ENCODE results near the gene DUOX2. TPM values are rescaled to one million over a fixed set of nuclear protein-coding genes. Genes with fewer than 3 reads are reported as not detected.

DUOX2 gene
- total RNA-seq, 1 experiment from 2014 or later, result not detected

DNA sequence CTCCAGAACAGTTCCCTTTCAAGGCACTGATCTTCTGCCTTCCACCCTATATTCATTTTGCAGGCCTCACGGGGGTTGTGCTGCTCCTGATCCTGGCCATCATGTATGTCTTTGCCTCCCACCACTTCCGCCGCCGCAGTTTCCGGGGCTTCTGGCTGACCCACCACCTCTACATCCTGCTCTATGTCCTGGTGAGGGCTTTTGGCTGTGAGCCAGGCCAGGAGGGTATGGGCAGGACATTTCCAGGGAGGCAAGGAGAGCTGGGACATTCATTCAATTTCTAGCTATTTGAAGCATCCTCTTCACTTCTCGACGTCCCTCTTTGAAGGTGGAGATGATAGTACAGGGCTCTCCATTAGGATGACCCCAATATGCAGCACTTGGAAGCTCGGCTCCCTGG, 41.8 kb upstream of the DUOX2 start:
- Histone ChIP-seq H3K36me3 (ENCODE audit: low read depth) (no peaks in the 10 kb centered on the region), H3K4me3 (no peak overlapping the region), H3K4me2 (no peak overlapping the region), H3K27me3 (ENCODE audit: insufficient read depth, low read depth) (no peaks in the 10 kb centered on the region), H3K4me1 (replicated peaks; ENCODE audit: insufficient read depth) (peaks cover 7% of the 10 kb centered on the region; the same call in 1 of the 2 replicates), H3K9me3 (ENCODE audit: insufficient read depth, low read depth) (no peaks in the 10 kb centered on the region), H3F3A (ENCODE audit: insufficient read depth, low read depth) (no peaks in the 10 kb centered on the region), H3K27ac (no peak overlapping the region), H3K9me2 (ENCODE audit: insufficient read depth) (no peaks in the 10 kb centered on the region), H2AFZ (no peak overlapping the region), H3K79me2 (ENCODE audit: low read depth) (no peaks in the 10 kb centered on the region), H4K20me1 (ENCODE audit: insufficient read depth) (no peaks in the 10 kb centered on the region)
- BruUV-seq (replicated peaks), result no TSS peak
- CTCF ChIA-PET, result no interaction called here
- no peak for DNase-seq
- TF ChIP-seq, protein P1, sequence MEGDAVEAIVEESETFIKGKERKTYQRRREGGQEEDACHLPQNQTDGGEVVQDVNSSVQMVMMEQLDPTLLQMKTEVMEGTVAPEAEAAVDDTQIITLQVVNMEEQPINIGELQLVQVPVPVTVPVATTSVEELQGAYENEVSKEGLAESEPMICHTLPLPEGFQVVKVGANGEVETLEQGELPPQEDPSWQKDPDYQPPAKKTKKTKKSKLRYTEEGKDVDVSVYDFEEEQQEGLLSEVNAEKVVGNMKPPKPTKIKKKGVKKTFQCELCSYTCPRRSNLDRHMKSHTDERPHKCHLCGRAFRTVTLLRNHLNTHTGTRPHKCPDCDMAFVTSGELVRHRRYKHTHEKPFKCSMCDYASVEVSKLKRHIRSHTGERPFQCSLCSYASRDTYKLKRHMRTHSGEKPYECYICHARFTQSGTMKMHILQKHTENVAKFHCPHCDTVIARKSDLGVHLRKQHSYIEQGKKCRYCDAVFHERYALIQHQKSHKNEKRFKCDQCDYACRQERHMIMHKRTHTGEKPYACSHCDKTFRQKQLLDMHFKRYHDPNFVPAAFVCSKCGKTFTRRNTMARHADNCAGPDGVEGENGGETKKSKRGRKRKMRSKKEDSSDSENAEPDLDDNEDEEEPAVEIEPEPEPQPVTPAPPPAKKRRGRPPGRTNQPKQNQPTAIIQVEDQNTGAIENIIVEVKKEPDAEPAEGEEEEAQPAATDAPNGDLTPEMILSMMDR (conservative IDR thresholded peaks at IDR 0.05), result no peak
- TF ChIP-seq EZH2 (IDR thresholded peaks at IDR 0.05; ENCODE audit: low read depth), result no peak
- POLR2A ChIA-PET (ENCODE audit: unreplicated experiment), result no interaction called here
- intact Hi-C loops (cut with micrococcal nuclease; ENCODE audit: unreplicated experiment), result no loop called here

DNA sequence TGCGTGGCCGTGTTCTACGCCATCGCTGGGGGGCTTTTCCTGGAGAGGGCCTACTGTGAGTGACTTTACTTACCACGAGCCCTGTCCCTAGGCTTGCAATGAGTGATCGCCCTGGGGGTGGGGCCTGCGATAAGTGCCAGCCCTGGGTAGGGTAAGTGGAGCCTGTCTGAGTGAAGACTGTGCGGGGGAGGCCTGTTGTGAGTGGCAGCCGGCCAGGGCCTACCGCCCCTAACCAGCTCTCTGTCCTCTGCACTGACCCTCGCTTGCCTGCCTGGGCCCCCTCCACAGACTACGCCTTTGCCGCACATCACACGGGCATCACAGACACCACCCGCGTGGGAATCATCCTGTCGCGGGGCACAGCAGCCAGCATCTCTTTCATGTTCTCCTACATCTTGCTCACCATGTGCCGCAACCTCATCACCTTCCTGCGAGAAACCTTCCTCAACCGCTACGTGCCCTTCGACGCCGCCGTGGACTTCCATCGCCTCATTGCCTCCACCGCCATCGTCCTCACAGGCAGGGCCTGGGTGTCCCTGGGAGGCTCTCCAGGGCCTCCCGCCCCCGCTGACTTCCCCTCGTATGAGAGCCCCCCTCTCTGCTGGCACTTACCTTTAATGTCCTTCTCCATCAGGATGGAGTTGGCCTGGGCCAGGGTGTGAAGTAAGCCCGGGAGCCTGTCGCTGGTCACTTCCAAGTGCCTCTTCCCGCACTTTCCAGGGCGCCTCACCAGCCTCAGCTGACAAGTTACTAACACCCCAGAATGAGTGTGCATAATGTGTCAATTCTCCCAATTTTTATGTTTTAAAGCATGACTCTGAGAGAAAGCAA, 38.2 kb upstream of the DUOX2 start:
- ChIA-PET CTCF (interaction anchor here (0.7 kb wide), 1 partner anchor 11 kb away, joined by 17 read pairs; no protein-coding TSS in a partner anchor), POLR2A (ENCODE audit: unreplicated experiment) (no interaction called here)
- Histone ChIP-seq H3K4me1 (replicated peaks; ENCODE audit: insufficient read depth) (peaks cover under 1% of the 10 kb centered on the region), H3K79me2 (ENCODE audit: low read depth) (no peaks in the 10 kb centered on the region), H3K9me2 (ENCODE audit: insufficient read depth) (no peaks in the 10 kb centered on the region), H3K27me3 (ENCODE audit: insufficient read depth, low read depth) (no peaks in the 10 kb centered on the region), H2AFZ (no peak overlapping the region), H3K4me3 (no peak overlapping the region), H4K20me1 (ENCODE audit: insufficient read depth) (no peaks in the 10 kb centered on the region), H3K4me2 (no peak overlapping the region), H3K27ac (no peak overlapping the region), H3K36me3 (ENCODE audit: low read depth) (no peaks in the 10 kb centered on the region), H3K9me3 (ENCODE audit: insufficient read depth, low read depth) (no peaks in the 10 kb centered on the region), H3F3A (ENCODE audit: insufficient read depth, low read depth) (no peaks in the 10 kb centered on the region)
- intact Hi-C loops (cut with micrococcal nuclease; ENCODE audit: unreplicated experiment), result no loop called here
- no TSS peak for BruUV-seq (replicated peaks)
- no peak for TF ChIP-seq EZH2 (IDR thresholded peaks at IDR 0.05; ENCODE audit: low read depth)
- TF ChIP-seq, protein P1 (conservative IDR thresholded peaks at IDR 0.05), result no peak
- DNase-seq, result no peak

DNA sequence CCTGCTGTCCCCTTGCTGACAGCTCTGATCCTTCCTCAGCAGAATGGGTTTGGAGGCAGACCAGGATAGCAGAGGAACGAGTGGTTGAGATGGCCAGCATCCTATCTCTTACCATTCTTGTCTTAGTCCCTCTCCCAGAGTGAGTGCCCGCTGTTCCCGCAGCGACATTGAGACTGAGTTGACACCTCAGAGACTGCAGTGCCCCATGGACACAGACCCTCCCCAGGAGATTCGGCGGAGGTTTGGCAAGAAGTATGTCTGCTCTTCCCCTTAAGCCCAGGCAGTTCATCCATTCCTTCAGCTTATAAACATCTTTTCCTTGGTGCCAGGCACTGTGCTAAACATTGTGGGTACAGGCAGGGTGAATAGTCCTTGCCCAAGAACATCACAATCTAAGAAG, 37.0 kb upstream of the DUOX2 start:
- H3K36me3 ChIP-seq (ENCODE audit: low read depth), result no peaks in the 10 kb centered on the region
- H3K27ac ChIP-seq, result no peak overlapping the region
- BruUV-seq (replicated peaks), result no TSS peak
- POLR2A ChIA-PET (ENCODE audit: unreplicated experiment), result interaction anchor here (0.6 kb wide), 1 partner anchor 100 kb away, joined by 3 read pairs; no protein-coding TSS in a partner anchor
- no peaks in the 10 kb centered on the region for H3K27me3 ChIP-seq (ENCODE audit: insufficient read depth, low read depth)
- no peaks in the 10 kb centered on the region for H4K20me1 ChIP-seq (ENCODE audit: insufficient read depth)
- H3K9me3 ChIP-seq (ENCODE audit: insufficient read depth, low read depth), result no peaks in the 10 kb centered on the region
- H3K79me2 ChIP-seq (ENCODE audit: low read depth), result no peaks in the 10 kb centered on the region
- CTCF ChIA-PET, result no interaction called here
- H3K4me3 ChIP-seq, result no peak overlapping the region
- no peak overlapping the region for H3K4me2 ChIP-seq
- no peak overlapping the region for H2AFZ ChIP-seq
- DNase-seq, result no peak
- H3F3A ChIP-seq (ENCODE audit: insufficient read depth, low read depth), result peaks cover 4% of the 10 kb centered on the region; the same call in 1 of the 2 replicates
- TF ChIP-seq, protein P1 (conservative IDR thresholded peaks at IDR 0.05), result no peak
- TF ChIP-seq EZH2 (IDR thresholded peaks at IDR 0.05; ENCODE audit: low read depth), result no peak
- peaks cover 12% of the 10 kb centered on the region for H3K4me1 ChIP-seq (replicated peaks; ENCODE audit: insufficient read depth)
- no peaks in the 10 kb centered on the region for H3K9me2 ChIP-seq (ENCODE audit: insufficient read depth)
- intact Hi-C loops (cut with micrococcal nuclease; ENCODE audit: unreplicated experiment), result no loop called here
